ENCODE measurements around the gene VARS2.

The VARS2 gene

GRCh38 chr6:30884521-30885480 lies 29.2 kb upstream of the VARS2 start:
- DNase-seq (ENCODE audit: extremely low read depth in 1 of 2, low read depth in 1 of 2), result no peak

- no peak for DNase-seq (ENCODE audit: extremely low read depth in 1 of 2, low read depth in 1 of 2)
These were observed 28.5 kb upstream of the VARS2 start for GRCh38 chr6:30885481-30885998.

- no peak for DNase-seq (ENCODE audit: extremely low read depth in 1 of 2, low read depth in 1 of 2)
These were observed 27.8 kb upstream of the VARS2 start for GRCh38 chr6:30885999-30886896.

GRCh38 chr6:30886897-30887255 lies 27.2 kb upstream of the VARS2 start:
- DNase-seq (ENCODE audit: extremely low read depth in 1 of 2, low read depth in 1 of 2), result no peak

GRCh38 chr6:30887901-30888815 lies 25.9 kb upstream of the VARS2 start:
- DNase-seq (ENCODE audit: extremely low read depth in 1 of 2, low read depth in 1 of 2), result no peak

GRCh38 chr6:30888816-30889495 lies 25.1 kb upstream of the VARS2 start:
- no peak for DNase-seq (ENCODE audit: extremely low read depth in 1 of 2, low read depth in 1 of 2)

- no peak for DNase-seq (ENCODE audit: extremely low read depth in 1 of 2, low read depth in 1 of 2)
These were observed 24.5 kb upstream of the VARS2 start for GRCh38 chr6:30889496-30889885.

- no peak for DNase-seq (ENCODE audit: extremely low read depth in 1 of 2, low read depth in 1 of 2)
These were observed 24.0 kb upstream of the VARS2 start for GRCh38 chr6:30889921-30890645.

GRCh38 chr6:30890646-30891449 lies 23.2 kb upstream of the VARS2 start:
- no peak for DNase-seq (ENCODE audit: extremely low read depth in 1 of 2, low read depth in 1 of 2)

- DNase-seq (ENCODE audit: extremely low read depth in 1 of 2, low read depth in 1 of 2), result no peak
These were observed 22.7 kb upstream of the VARS2 start for GRCh38 chr6:30891450-30891723.

- DNase-seq (ENCODE audit: extremely low read depth in 1 of 2, low read depth in 1 of 2), result no peak
These were observed 22.1 kb upstream of the VARS2 start for GRCh38 chr6:30891816-30892538.

- DNase-seq (ENCODE audit: extremely low read depth in 1 of 2, low read depth in 1 of 2), result no peak
These were observed 20.9 kb upstream of the VARS2 start for GRCh38 chr6:30893001-30893591.

- no peak for DNase-seq (ENCODE audit: extremely low read depth in 1 of 2, low read depth in 1 of 2)
These were observed 20.4 kb upstream of the VARS2 start for GRCh38 chr6:30893666-30894065.

GRCh38 chr6:30894381-30894780 lies 19.7 kb upstream of the VARS2 start:
- DNase-seq (ENCODE audit: extremely low read depth in 1 of 2, low read depth in 1 of 2), result no peak

GRCh38 chr6:30894935-30895334 lies 19.1 kb upstream of the VARS2 start:
- no peak for DNase-seq (ENCODE audit: extremely low read depth in 1 of 2, low read depth in 1 of 2)

GRCh38 chr6:30895343-30895742 lies 18.7 kb upstream of the VARS2 start:
- DNase-seq (ENCODE audit: extremely low read depth in 1 of 2, low read depth in 1 of 2), result no peak

GRCh38 chr6:30896541-30896940 lies 17.5 kb upstream of the VARS2 start:
- no peak for DNase-seq (ENCODE audit: extremely low read depth in 1 of 2, low read depth in 1 of 2)

GRCh38 chr6:30897882-30898281 lies 16.2 kb upstream of the VARS2 start:
- DNase-seq (ENCODE audit: extremely low read depth in 1 of 2, low read depth in 1 of 2), result no peak

Measured in activated CD8-positive, alpha-beta memory T cell treated with anti-CD3 and anti-CD28 coated beads for 1 hour (primary cell).